NCI-H460 (cell line): ENCODE data around the gene SETMAR. TPM values are rescaled to one million over a fixed set of nuclear protein-coding genes. Genes with fewer than 3 reads are reported as not detected.

Source experiments
- DNase-seq: peaks from one replicate; pipeline ENCODE4 v3.0.0-alpha.2; 2016; ENCODE audit warnings: low read depth; ENCODE audit errors: extremely low read depth
- total RNA-seq: library from RNA; depleted of rRNA; stranded (reverse); fragments of >200 nt; shearing (Covaris generic); gene quantifications from 2 replicates; pipeline ENCODE4 v1.2.3, GENCODE V29; 2014; rRNA removed

Gene SETMAR
- total RNA-seq, 1 experiment from 2014 or later, result 6.3 TPM

GRCh38 chr3:4350789-4351163 is 47.6 kb downstream of the SETMAR start:
- peak; percentile 53 for DNase-seq

GRCh38 chr3:4351164-4351855 is 48.1 kb downstream of the SETMAR start:
- DNase-seq, result no peak

GRCh38 chr3:4351872-4352271 is 48.7 kb downstream of the SETMAR start:
- no peak for DNase-seq

- no peak for DNase-seq
Observed at GRCh38 chr3:4355401-4356219, 52.4 kb downstream of the SETMAR start.

GRCh38 chr3:4356220-4356540 is 53.0 kb downstream of the SETMAR start:
- DNase-seq, result no peak

GRCh38 chr3:4356546-4357410 is 53.6 kb downstream of the SETMAR start:
- DNase-seq, result no peak

- DNase-seq, result no peak
Observed at GRCh38 chr3:4358273-4358672, 55.1 kb downstream of the SETMAR start.

GRCh38 chr3:4359805-4360502 is 56.8 kb downstream of the SETMAR start:
- no peak for DNase-seq

GRCh38 chr3:4360817-4361216 is 57.6 kb downstream of the SETMAR start:
- no peak for DNase-seq

- DNase-seq, result no peak
Observed at GRCh38 chr3:4362523-4362922, 59.4 kb downstream of the SETMAR start.

Other genes with a start within 250 kb of the SETMAR start
- gene SUMF1, start 163.9 kb downstream of the SETMAR start, total RNA-seq, result 11.8 and 16.9 TPM in 2 replicates
- 41.3 and 44.9 TPM in 2 replicates for gene ITPR1, start 190.0 kb downstream of the SETMAR start, total RNA-seq